HG02870 (cell line): ENCODE results near the gene ATG16L1.

ENCODE experiments used
- ATAC-seq: cut with Tn5 transposase; IDR thresholded peaks from one replicate; pipeline ENCODE4 v1.9.1; 2021; ENCODE audit warnings: mild to moderate bottlenecking, moderate library complexity; ENCODE audit not compliant: unreplicated experiment

The ATG16L1 gene

DNA sequence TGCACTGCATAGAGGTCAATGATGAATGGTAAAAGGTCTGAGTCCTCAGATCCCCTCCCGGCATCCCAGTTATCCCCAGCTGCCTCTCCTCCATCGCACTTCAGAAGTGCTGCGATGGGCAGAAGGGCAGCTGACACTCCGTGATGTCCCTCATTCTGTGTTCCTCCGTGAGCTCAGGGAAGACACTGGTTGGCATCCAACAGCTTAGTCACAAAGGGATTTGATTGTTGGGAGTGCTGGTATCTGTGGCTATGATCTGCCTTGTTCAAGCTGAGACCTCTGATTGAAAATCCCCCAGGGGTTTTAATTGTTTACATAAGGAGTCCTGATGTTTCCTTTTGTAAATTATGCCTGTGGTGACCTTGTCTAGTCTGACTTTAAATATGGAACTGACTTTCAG is 37.2 kb downstream of the ATG16L1 start:
- no peak for ATAC-seq

- no peak for ATAC-seq
Measured at GRCh38 chr2:233289648-233290047, 38.2 kb downstream of the ATG16L1 start.

GRCh38 chr2:233290051-233290845 is 38.8 kb downstream of the ATG16L1 start:
- no peak for ATAC-seq

DNA sequence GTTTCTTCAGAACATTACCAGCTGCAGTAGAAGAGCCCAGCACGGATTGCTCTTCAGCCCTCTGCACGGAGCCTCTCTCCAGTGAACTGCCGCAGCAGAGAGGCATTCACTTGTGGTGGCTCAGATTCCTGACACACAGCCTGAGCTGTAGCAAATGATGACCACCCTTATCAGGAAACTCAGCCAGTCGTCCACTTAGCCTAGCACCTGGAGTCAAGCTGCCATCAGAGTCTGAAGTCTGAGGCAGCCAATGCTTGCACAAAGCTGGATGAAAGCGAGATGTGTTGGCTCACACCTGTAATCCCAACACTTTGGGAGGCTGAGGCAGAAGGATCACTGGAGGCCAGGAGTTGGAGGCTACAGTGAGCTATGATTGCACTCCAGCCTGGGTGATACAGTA is 44.4 kb downstream of the ATG16L1 start:
- ATAC-seq: no peak

- ATAC-seq: no peak
Measured at GRCh38 chr2:233297076-233297475, 45.6 kb downstream of the ATG16L1 start.

DNA sequence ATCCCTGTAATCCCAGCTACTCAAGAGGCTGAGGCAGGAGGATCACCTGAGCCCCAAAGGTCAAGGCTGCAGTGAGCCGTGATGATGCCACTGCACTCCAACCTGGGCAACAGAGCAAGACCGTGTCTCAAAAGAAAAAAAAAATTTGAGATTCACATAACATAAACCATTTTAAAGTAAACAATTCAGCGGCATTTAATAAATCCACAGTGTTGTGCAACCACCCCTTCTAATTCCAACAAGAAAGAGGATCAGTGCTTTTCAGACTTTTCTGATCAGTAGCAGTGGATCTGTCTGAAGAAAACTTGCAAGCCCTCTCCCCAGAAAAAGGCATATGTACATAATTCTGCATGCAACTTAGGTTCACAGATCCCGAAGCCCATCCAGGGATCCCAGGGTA is 48.9 kb downstream of the ATG16L1 start:
- no peak for ATAC-seq

- ATAC-seq: no peak
Measured at GRCh38 chr2:233301248-233301647, 49.8 kb downstream of the ATG16L1 start.

DNA sequence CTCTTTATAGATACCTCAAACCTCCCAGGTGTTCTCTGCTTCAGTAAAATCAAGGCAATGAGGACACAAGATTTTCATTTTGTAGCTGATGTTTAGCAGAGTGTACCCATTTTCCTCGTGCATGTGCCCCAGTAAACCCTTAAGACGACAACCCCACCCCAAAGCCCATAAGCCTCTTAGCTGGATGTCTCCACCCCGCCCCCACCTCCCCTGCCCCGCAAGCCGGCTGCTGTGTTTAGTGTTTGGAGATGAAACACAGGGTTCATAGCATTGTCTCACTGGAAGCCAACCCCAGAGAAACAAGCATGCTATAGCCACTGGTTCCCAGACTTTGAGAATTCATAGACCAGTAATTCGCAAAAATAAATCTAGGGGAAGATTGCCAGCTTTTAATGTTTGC is 50.3 kb downstream of the ATG16L1 start:
- no peak for ATAC-seq

- ATAC-seq: no peak
Measured at GRCh38 chr2:233303252-233303651, 51.8 kb downstream of the ATG16L1 start.

DNA sequence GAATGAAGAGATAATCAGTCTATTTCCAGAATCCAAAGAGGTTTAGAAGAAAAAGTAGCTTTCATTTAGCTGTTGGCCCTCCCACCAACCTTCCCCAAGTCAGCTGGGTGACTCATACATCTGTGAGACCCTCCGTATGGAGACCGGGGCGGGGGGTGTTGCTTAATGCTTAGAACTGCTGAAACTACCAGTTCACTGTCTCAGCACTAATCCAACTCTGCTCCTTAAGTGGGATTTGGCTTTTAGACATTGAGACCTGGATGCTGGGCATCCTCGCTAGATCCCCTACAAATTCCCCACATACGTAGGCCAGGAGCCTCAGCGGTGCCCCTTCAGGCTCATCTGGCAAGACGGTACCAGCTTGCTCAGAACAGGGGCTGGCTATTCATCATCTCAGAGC is 56.1 kb downstream of the ATG16L1 start, which contains the start of gene SAG:
Gene SAG, plus strand, starts transcription at position 252 of the 400 bp plus-strand sequence. CDS start 1,374 bp downstream, outside the sequence.
- no peak for ATAC-seq

- no peak for ATAC-seq
Measured at GRCh38 chr2:233311241-233311926, 59.9 kb downstream of the ATG16L1 start.

GRCh38 chr2:233312874-233313273 is 61.4 kb downstream of the ATG16L1 start:
- ATAC-seq: no peak

DNA sequence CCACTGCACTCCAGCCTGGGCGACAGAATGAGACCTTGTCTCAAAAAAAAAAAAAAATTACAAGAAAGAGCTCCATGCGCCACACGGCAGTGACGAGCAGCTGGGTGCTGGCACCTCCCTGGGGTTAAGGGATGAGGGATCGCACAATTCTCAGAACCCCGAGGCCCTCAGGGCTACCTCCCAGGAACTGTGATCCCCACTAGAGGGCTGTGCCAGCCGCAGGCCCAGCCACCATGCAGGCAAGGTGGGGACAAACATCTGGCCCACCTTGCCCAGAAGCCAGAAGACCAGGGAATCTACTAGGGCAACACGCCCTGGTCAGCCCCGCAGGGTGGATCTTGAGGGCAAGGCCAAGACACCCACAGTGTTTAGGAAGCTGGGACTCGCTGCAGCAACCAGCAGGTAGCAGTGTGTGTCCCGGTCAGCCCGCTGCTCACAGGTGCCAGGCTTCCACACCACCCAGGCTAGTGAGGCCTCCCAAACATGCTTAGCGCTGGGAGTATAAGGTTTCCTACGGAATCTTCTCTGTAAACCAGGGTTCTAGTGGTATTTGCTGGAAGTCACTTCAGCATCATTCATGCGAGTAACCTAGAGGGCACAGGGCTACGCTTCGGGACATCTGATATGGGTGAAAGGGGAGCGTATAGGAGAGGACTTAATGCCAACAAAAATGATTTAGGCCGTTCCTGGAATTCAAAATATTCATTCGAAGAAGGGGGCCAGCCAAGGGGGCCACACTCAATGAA is 62.9 kb downstream of the ATG16L1 start:
- ATAC-seq: no peak

DNA sequence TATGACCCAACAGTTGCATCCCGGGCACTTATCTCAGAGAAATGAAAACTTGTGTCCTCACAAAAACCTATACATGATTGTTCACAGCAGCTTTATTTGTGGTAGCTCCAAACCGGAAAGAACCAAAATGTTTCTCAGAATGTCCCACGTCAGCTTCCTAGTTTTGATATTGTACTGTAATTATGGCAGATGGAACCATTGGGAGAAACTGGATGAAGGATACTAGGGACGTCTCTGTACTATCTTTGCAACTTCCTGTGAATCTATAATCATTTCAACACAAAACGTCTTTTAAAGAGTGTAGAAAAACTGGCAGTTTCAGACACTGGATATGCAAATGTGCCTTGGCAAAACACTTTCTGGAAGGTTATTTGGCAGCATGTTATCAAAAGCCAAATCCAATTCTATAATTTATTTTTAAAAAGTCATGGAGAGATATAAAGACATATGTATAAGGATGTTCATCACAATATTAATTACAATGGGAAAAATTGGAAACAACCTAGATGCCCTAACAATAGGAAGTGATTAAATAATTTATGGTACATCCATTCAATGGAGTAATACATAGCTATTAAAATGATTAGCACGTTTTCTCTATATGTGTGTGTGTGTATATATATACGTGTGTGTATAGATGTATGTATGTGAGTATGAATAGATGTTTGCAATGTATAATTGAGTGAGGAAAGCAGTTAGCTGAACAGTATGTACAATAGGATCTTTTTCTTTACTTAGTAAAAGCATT is 65.9 kb downstream of the ATG16L1 start:
- no peak for ATAC-seq

GRCh38 chr2:233319256-233319655 is 67.8 kb downstream of the ATG16L1 start:
- ATAC-seq: no peak

DNA sequence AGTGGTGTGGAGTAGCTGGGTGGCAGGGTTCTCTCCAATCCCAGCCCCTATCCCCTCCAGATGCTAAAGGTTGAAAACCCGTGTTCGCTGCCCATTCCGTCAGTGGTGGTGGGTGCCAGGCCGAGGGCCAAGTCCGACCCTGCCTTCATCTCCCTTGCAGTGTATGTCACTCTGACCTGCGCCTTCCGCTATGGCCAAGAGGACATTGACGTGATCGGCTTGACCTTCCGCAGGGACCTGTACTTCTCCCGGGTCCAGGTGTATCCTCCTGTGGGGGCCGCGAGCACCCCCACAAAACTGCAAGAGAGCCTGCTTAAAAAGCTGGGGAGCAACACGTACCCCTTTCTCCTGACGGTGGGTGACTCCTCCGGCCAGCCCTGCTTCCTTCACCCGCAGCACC is 69.0 kb downstream of the ATG16L1 start:
- no peak for ATAC-seq

DNA sequence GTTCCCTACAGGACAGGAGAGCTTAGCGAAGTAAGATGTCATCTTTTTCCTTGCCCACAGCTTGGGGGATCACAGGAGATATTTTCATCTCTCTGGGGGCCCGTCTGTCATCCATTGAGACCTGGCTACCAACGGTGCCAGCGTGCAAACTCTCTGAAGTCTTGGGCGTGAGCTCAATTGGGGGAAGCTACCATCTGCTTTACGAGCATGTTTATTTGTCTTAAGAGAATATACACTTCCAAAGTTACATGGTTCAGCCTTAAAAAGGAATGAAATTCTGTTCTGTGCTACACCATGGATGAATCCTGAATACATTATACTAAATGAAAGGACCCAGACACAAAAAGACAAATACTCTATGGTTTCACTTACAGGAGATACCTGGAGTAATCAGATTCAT is 69.7 kb downstream of the ATG16L1 start:
- ATAC-seq: no peak

DNA sequence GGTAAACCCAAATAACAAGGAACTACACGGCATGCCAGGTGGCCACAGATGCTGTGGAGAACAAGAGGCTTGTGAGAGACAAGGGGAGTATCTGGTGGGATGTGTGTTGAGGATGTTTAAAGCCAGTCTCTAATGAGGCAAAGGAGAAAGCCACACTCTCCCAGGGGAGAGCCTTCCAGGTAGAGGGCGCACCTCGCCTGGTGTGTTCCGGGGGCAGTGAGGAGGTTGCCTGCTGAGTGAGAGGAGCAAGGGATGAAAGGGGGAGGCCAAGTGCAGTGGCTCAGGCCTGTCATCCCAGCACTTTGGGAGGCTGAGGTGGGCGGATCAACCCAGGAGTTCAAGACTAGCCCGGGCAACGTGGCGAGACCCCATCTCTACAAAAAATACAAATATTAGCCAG is 72.4 kb downstream of the ATG16L1 start:
- ATAC-seq: no peak

GRCh38 chr2:233325256-233325655 is 73.8 kb downstream of the ATG16L1 start:
- no peak for ATAC-seq

GRCh38 chr2:233325814-233326213 is 74.3 kb downstream of the ATG16L1 start:
- no peak for ATAC-seq

DNA sequence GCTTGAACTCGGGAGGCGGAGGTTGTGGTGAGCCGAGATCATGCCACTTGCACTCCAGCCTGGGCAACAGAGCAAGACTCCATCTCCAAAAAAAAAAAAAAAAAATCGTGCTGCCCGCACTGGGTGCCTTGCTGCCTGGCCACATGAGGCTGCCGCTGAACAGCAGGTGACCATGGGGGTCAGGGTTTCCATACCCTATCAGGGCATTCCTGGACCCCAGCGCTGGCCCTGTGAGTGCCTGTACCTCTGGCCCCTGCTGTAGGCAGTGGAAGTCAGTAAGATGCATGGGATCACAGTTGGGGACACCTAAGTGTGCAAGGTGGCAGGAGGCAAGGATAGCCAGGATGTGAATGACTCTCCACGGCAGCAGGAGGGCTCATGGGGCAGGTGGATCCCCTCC is 75.0 kb downstream of the ATG16L1 start:
- ATAC-seq: no peak
